ENCODE measurements around the gene LRBA.

GRCh38 chr4:150268444-150268843, 746.6 kb downstream of the LRBA start:
- TF ChIP-seq POLR2A (IDR thresholded peaks at IDR 0.05; ENCODE audit: low read depth, low read length), result no peak
- no peak for TF ChIP-seq TAF1 (IDR thresholded peaks at IDR 0.05; ENCODE audit: borderline replicate concordance, low read depth, low read length)

Measured in GM12892 (cell line).